HUES48 (cell line): ENCODE measurements around the gene PSMD12.
"Not testable (repeated sequence)": the region's sequence is repeated elsewhere in the genome, so short reads cannot be mapped to it uniquely, and the experiment has no call there.

Source experiments
- H3K27ac ChIP-seq: one replicate; pipeline ENCODE4 v1.7.0; 2013; ENCODE audit warnings: low read depth, low read length, inconsistent platforms
- H3K27me3 ChIP-seq: 2 replicates; pipeline ENCODE4 v1.6.1; 2013; ENCODE audit warnings: mild to moderate bottlenecking, low read length; ENCODE audit not compliant: control insufficient read depth, insufficient read depth
- H3K36me3 ChIP-seq: 2 replicates; pipeline ENCODE4 v1.6.1; 2013; ENCODE audit warnings: low read length; ENCODE audit not compliant: control insufficient read depth, insufficient read depth
- H3K4me1 ChIP-seq: 2 replicates; pipeline ENCODE4 v1.6.1; 2013; ENCODE audit warnings: mild to moderate bottlenecking, low read length; ENCODE audit not compliant: control insufficient read depth, insufficient read depth
- H3K4me3 ChIP-seq: 2 replicates; pipeline ENCODE4 v1.5.1; 2013; ENCODE audit warnings: mild to moderate bottlenecking, low read depth, low read length
- H3K9ac ChIP-seq: 2 replicates; pipeline ENCODE4 v1.6.1; 2013; ENCODE audit warnings: mild to moderate bottlenecking, low read depth, low read length, moderate library complexity
- H3K9me3 ChIP-seq: 2 replicates; pipeline ENCODE4 v1.6.1; 2013; ENCODE audit warnings: low read length; ENCODE audit not compliant: control insufficient read depth, insufficient read depth

PSMD12 gene

GRCh38 chr17:67401598-67402504 is 35.5 kb upstream of the PSMD12 start:
- Histone ChIP-seq H3K27me3 (no peaks in the 10 kb centered on the region), H3K27ac (no peak overlapping the region), H3K4me1 (peaks cover 16% of the 10 kb centered on the region), H3K9me3 (no peaks in the 10 kb centered on the region), H3K36me3 (no peaks in the 10 kb centered on the region), H3K9ac (no peak overlapping the region), H3K4me3 (no peak overlapping the region)

GRCh38 chr17:67401106-67401505 is 34.7 kb upstream of the PSMD12 start:
- Histone ChIP-seq H3K9ac (no peak overlapping the region), H3K27ac (no peak overlapping the region), H3K27me3 (no peaks in the 10 kb centered on the region), H3K36me3 (no peaks in the 10 kb centered on the region), H3K4me1 (peaks cover 16% of the 10 kb centered on the region), H3K4me3 (no peak overlapping the region), H3K9me3 (no peaks in the 10 kb centered on the region)

- H3K9ac ChIP-seq = no peak overlapping the region
- no peak overlapping the region for H3K27ac ChIP-seq
- no peaks in the 10 kb centered on the region for H3K9me3 ChIP-seq
- H3K27me3 ChIP-seq = no peaks in the 10 kb centered on the region
- H3K4me3 ChIP-seq = no peak overlapping the region
- H3K4me1 ChIP-seq = peaks cover 16% of the 10 kb centered on the region
- H3K36me3 ChIP-seq = no peaks in the 10 kb centered on the region
Observed at GRCh38 chr17:67400193-67400592, 33.8 kb upstream of the PSMD12 start.

GRCh38 chr17:67399676-67400075 is 33.3 kb upstream of the PSMD12 start:
- H3K27me3 ChIP-seq = no peaks in the 10 kb centered on the region
- H3K9ac ChIP-seq = no peak overlapping the region
- peaks cover 16% of the 10 kb centered on the region for H3K4me1 ChIP-seq
- H3K9me3 ChIP-seq = no peaks in the 10 kb centered on the region
- no peak overlapping the region for H3K4me3 ChIP-seq
- H3K27ac ChIP-seq = no peak overlapping the region
- H3K36me3 ChIP-seq = no peaks in the 10 kb centered on the region

- no peaks in the 10 kb centered on the region for H3K36me3 ChIP-seq
- no peaks in the 10 kb centered on the region for H3K4me1 ChIP-seq
- no peak overlapping the region for H3K4me3 ChIP-seq
- H3K27ac ChIP-seq = no peak overlapping the region
- no peaks in the 10 kb centered on the region for H3K9me3 ChIP-seq
- no peak overlapping the region for H3K9ac ChIP-seq
- no peaks in the 10 kb centered on the region for H3K27me3 ChIP-seq
Observed at GRCh38 chr17:67393809-67394397, 27.5 kb upstream of the PSMD12 start.

GRCh38 chr17:67392111-67392510 is 25.7 kb upstream of the PSMD12 start:
- no peaks in the 10 kb centered on the region for H3K9me3 ChIP-seq
- H3K36me3 ChIP-seq = no peaks in the 10 kb centered on the region
- no peaks in the 10 kb centered on the region for H3K4me1 ChIP-seq
- H3K9ac ChIP-seq = no peak overlapping the region
- no peak overlapping the region for H3K27ac ChIP-seq
- H3K4me3 ChIP-seq = no peak overlapping the region
- no peaks in the 10 kb centered on the region for H3K27me3 ChIP-seq

GRCh38 chr17:67390646-67391361 is 24.4 kb upstream of the PSMD12 start:
- Histone ChIP-seq H3K9ac (no peak overlapping the region), H3K27ac (no peak overlapping the region), H3K4me3 (no peak overlapping the region)

GRCh38 chr17:67390006-67390645 is 23.7 kb upstream of the PSMD12 start:
- H3K27ac ChIP-seq = no peak overlapping the region
- no peaks in the 10 kb centered on the region for H3K9me3 ChIP-seq
- no peaks in the 10 kb centered on the region for H3K4me1 ChIP-seq
- no peak overlapping the region for H3K9ac ChIP-seq
- H3K27me3 ChIP-seq = no peaks in the 10 kb centered on the region
- no peaks in the 10 kb centered on the region for H3K36me3 ChIP-seq
- no peak overlapping the region for H3K4me3 ChIP-seq

More at GRCh38 chr17:67390646-67391361, 24.4 kb upstream of the PSMD12 start:
- Histone ChIP-seq H3K27me3 (no peaks in the 10 kb centered on the region), H3K36me3 (no peaks in the 10 kb centered on the region), H3K9me3 (no peaks in the 10 kb centered on the region), H3K4me1 (no peaks in the 10 kb centered on the region)

- Histone ChIP-seq H3K36me3 (no peaks in the 10 kb centered on the region), H3K27ac (no peak overlapping the region), H3K4me1 (no peaks in the 10 kb centered on the region), H3K9ac (no peak overlapping the region), H3K4me3 (no peak overlapping the region), H3K9me3 (no peaks in the 10 kb centered on the region), H3K27me3 (no peaks in the 10 kb centered on the region)
Observed at GRCh38 chr17:67388986-67389385, 22.6 kb upstream of the PSMD12 start.

- H3K27ac ChIP-seq, H3K27me3 ChIP-seq, H3K4me1 ChIP-seq, H3K9me3 ChIP-seq, H3K36me3 ChIP-seq, H3K9ac ChIP-seq, H3K4me3 ChIP-seq: not testable (repeated sequence)
Observed at GRCh38 chr17:67388536-67388935, 22.2 kb upstream of the PSMD12 start.
